GM04503 (cell line): Measurements from ENCODE around the gene MAGI1.

ENCODE experiments used
- DNase-seq: peaks from one replicate; pipeline ENCODE4 v3.0.0-alpha.2; 2012; ENCODE audit warnings: low read depth

The MAGI1 gene

GRCh38 chr3:65971293-65972252, 67.1 kb downstream of the MAGI1 start:
- DNase-seq: no peak

DNA sequence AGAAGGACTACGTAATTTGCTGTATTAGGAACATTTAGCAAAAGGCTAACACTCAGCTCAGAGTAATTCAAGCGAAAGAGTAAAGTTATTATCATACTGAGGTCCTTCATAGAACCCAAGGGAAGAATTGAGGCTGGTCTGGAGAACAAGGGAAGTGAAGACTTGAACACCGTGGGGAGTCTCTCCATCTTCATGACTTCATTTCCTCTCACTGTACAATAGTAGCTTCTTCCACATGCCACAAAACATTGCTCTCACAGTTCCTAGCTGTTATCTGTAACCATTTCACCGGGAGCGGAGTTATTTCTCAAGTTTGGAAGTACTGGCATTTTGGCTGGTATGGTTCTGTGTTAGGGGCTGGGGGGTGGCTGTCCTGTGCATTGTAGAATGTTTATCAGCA, 69.7 kb downstream of the MAGI1 start:
- no peak for DNase-seq

DNA sequence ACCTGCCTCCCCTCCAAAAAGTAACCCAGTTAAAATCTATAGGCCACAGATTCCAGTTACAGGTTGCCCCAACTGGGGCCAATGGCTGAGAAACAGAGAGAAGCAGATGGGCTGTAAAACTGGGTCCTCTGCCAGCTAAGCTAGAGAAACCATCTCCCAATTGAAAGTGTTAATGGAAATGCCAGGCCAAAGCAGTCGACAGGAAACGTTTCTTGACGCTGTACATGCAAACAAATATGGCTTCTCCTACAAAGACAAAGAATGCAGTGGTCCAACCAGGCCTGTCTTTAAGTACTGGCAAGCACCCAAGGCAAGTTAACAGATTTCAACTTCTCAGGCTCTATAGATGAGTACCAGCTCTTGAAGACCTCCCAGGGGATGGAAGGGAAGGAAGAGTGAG, 71.3 kb downstream of the MAGI1 start:
- no peak for DNase-seq

DNA sequence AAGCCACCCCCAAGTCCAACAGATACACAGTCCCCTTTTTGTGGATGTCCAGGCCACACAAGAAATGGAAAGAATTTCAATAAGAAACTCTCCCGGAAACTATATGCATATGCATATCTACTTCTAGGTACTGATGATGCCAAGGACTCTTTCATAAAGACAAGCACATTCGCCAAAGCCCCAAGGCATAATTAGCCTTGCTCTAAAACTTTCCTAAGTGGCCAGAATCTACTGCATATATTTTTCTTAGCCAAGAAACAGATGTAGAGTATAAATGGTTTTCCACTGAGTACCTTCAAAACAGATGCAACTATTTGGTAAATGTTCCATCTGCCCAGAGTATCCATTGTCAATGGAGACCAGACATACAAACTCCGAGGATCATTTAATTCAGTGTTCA, 73.9 kb downstream of the MAGI1 start:
- no peak for DNase-seq

DNA sequence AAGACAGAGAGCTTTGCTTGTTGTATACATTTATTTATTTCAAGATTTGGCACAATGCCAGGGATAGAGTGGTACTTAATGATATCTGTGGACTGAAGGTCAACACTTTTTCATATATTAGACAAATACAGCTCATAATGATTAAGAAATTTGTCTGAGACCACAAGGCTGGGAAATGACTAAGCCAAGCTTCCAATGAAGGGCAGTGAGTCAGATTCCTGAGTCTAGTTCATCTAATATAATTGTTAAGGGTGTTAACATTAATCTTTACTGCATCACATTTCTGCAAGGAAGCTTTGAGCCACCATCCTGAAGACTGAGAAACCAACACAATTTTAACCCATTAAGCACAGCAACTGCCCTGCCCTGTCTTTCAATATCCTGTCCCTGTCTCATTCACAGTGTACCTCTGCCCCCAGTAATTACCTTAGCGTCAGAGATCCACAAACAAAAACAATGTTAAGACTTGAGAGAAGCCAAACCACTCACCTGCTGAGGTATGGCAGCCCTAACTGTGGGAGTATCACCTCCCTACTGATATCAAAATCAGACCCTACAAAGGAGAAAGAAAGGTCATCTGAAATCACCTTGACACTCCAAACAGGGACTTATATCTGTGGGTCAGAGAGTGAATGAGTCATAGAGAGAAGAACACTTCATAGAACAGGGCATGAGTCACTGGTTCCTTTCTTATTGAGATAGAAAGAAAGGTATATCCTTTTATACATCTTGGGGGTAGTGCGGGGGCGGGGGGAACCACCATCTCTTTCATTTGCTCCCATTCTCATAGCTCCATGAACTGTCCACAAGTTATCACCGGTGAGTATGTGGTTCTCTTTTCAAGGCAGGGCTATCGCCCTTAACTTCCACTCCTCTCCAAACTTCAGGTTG, 74.7 kb downstream of the MAGI1 start:
- peak; percentile 79 for DNase-seq

- DNase-seq: no peak
These were observed 77.0 kb downstream of the MAGI1 start for GRCh38 chr3:65961733-65962132.

DNA sequence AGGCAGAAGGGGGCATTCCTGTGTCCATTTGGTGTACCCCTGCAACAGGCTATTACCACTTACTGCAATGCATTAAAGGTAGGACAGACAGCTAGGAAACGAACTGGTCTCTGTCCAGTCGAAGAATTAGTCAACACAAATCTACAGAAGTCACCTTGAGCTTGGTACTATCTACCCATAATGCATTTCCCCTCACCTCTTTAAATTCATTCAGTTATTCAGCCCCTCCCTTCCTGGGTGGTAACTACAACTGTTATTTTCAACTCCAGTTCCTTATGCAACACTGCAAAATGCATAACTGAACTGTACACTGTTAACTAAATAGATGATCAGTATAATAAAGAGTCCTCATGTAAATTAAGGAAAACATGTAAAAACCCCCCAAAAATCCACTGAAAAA, 77.6 kb downstream of the MAGI1 start:
- DNase-seq: no peak

DNA sequence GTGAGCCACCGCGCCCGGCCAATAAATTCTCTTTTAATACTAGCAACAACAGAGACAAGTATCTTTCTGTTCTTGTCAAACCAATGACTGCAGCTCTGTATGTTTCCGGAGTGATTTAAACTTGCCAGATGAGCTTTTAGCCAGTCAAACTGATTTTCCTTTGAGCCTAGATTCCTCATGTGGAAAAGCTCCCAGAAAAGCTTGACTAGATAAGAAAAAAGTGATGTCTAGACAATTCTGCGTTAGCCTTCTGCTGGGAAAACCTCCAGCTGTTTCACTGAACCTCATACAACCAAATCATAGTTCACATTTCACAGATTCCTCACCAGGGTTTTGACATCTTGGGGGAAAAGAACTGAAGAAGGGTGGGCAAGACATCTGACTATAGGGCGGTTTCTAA, 78.6 kb downstream of the MAGI1 start:
- no peak for DNase-seq

- no peak for DNase-seq
These were observed 80.5 kb downstream of the MAGI1 start for GRCh38 chr3:65958216-65958615.

GRCh38 chr3:65955792-65956477, 82.8 kb downstream of the MAGI1 start:
- DNase-seq: peak; percentile 25

GRCh38 chr3:65953881-65954733, 84.6 kb downstream of the MAGI1 start:
- DNase-seq: peak; percentile 10

DNA sequence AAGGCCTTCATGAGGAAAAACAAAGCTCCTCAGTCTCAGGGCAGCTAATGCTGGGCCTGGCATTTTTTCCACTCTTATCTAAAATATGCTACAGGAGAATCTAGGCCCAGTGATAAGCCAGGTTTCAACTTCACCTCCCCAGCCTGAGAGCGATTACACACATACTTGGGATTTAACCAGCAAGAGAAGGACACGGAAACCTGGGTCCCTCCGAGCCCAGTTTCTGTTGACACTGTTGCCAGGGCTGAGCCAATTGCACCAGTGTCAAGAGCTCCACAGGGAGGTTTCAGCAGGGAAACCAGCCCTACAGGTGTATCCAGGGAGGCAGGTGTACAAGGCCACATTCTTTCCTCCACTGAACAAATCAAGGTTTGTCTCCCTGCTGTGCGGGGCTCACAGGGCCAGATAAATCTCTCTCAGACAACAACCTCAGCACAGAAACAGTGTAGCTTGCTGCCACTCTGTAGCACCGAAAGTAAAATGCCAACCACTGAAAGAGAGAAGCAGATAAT, 85.4 kb downstream of the MAGI1 start:
- DNase-seq: no peak

DNA sequence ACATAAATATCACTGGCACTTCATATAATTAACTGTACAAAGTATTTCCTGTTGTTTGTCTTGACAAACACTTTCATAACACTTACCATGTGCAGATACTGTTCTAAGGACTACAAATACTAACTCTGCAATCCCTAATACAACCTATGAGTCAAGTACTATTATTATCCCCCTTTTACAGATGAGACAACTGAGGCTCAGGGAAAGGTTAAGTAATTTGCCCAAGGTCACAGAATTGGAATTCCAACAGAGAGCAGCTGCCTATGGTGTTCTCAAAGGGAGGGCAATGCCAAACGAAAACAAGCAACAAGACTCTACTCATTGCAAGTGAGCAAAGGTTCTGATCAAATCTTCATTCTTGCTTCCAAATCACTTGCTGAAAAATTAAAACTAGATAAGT, 85.9 kb downstream of the MAGI1 start:
- no peak for DNase-seq

GRCh38 chr3:65951836-65952505, 86.7 kb downstream of the MAGI1 start:
- no peak for DNase-seq

DNA sequence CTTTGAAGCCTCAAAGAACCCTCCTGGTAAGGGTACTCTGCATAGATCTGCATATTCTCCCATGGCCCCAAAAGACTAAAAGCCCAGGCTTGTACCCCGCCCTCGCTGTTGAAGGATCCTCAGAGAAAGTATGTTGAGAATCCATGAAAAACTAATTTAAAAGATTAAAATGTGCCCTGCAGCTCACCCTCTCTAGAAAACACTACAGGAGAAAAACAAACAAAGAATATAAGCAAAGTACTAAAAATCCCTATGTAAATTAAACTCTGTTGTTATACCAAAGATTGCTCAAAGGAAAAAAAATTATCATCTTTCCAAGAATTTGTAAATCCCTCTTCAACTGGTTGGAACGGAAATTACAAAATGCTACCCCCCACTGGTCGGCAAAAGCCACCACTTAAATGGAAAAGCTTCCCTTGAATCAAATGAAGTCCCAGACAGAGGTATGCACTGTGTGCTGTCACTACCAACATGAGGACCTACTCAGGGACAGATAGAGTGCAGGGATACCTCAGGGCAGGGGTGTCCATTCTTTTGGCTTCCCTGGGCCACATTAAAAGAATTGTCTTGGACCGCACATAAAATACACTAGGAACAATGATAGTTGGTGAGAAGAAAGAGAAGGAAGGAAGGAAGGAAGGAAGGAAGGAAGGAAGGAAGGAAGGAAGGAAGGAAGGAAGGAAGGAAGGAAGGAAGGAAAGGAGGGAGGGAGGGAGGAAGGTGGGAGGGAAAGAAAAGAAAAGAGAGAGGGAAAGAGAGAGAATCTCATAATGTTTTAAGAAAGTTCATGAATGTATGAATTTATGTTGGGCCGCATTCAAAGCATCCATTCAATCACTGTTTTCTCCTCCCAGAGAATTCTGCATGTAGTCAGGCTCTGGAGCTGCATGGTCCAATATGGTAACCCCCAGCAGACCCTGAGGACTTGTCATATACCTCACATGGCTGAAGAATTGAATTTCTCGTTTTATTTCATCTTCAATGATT, 88.1 kb downstream of the MAGI1 start:
- DNase-seq: no peak

DNA sequence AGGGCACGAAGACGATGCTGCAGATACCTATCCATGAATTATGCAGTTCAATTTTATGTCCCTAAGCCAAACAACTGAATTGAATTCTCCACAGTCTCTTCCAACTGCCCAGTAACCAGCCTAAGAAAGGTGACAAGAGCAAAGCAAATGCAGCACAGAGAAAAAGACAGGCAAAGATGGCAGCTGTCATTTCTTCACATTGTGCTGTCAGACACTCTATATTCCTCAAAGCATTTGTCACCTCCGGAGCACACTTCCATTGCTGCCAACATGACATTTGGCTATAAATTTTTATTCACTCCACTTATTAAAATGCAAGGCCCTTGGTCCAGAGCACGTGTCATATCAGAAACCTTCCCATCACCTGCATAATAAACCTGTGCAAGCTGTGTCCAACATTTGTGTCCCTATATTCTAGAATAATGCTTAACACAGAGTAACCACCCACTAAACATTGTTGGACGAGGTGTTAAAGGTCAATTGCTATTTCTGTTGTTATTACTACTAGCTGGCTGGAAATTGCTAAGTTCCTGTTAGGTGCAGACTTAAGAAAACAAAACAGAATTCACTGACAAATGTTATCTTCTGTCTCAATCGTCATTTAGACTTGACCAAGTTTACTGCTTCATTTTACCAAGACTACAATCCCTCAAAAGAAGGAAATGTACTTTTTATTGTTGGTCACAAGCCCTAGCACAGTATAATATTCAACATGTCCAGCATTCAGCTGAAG, 89.7 kb downstream of the MAGI1 start:
- DNase-seq: no peak

- DNase-seq: no peak
These were observed 92.3 kb downstream of the MAGI1 start for GRCh38 chr3:65946438-65946837.

- DNase-seq: no peak
These were observed 92.8 kb downstream of the MAGI1 start for GRCh38 chr3:65945953-65946352.

DNA sequence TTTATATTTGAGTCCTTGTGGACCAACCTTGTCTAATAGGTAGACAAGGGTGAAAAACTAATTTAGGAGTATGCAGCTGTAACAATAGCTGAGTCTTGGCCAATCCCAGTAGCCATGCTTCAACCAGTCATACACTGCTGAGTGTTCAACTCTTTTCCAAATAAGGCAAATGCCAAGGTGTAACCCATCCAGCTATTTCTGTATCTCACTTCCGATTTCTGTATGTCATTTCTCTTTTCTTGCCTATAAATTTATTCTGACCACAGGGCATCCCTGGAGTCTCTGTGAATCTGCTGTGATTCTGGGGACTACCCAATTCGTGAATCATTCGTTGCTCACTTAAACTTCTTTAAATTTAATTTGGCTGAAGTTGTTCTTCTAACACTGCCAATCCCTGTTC, 93.2 kb downstream of the MAGI1 start:
- DNase-seq: no peak
